ENCODE measurements around the gene CLDN22.
"Not testable (repeated sequence)": the region's sequence is repeated elsewhere in the genome, so short reads cannot be mapped to it uniquely, and the experiment has no call there.

The CLDN22 gene

GRCh38 chr4:183329244-183329643 lies 9.2 kb upstream of the CLDN22 start:
- Histone ChIP-seq H3K9me3 (ENCODE audit: insufficient read depth, low read depth, low read length) (peaks cover 15% of the 10 kb centered on the region), H3K4me1 (ENCODE audit: insufficient read depth, low read length) (no peaks in the 10 kb centered on the region), H3K4me3 (ENCODE audit: low read length) (no peak overlapping the region), H3K9ac (ENCODE audit: low read depth, low read length) (no peak overlapping the region), H3K27ac (ENCODE audit: low read length) (no peak overlapping the region), H3K36me3 (ENCODE audit: insufficient read depth, low read depth, low read length) (no peaks in the 10 kb centered on the region), H3K27me3 (ENCODE audit: insufficient read depth, low read length) (no peaks in the 10 kb centered on the region)

- H3K9ac ChIP-seq (ENCODE audit: low read depth, low read length), result no peak overlapping the region
- H3K4me1 ChIP-seq (ENCODE audit: insufficient read depth, low read length), result no peaks in the 10 kb centered on the region
- H3K27me3 ChIP-seq (ENCODE audit: insufficient read depth, low read length), result no peaks in the 10 kb centered on the region
- H3K36me3 ChIP-seq (ENCODE audit: insufficient read depth, low read depth, low read length), result no peaks in the 10 kb centered on the region
- peaks cover 15% of the 10 kb centered on the region for H3K9me3 ChIP-seq (ENCODE audit: insufficient read depth, low read depth, low read length)
- no peak overlapping the region for H3K27ac ChIP-seq (ENCODE audit: low read length)
- H3K4me3 ChIP-seq (ENCODE audit: low read length), result no peak overlapping the region
Measured at GRCh38 chr4:183328832-183329231, 8.8 kb upstream of the CLDN22 start.

DNA sequence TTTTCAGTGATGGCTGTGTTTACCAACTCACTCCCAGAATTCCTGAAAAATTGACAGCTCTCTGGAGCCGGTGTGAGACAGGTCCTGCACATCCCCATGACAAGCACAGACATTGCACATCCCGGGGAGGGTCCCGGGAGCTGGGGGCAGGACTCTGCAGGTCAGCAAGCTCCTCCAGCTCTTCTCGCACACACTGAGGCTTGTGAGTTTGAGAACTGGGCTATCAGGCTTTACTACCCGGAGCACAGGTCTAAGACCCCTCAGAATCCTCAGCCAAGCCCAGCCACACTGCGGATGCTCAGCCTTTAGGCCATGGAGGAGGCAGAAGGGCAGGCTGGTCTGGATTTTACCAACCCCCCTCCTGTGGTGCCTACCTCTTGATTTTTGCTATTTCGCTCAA lies 7.8 kb upstream of the CLDN22 start:
- Histone ChIP-seq H3K9ac (ENCODE audit: low read depth, low read length) (no peak overlapping the region), H3K27ac (ENCODE audit: low read length) (no peak overlapping the region), H3K36me3 (ENCODE audit: insufficient read depth, low read depth, low read length) (no peaks in the 10 kb centered on the region), H3K27me3 (ENCODE audit: insufficient read depth, low read length) (no peaks in the 10 kb centered on the region), H3K4me3 (ENCODE audit: low read length) (no peak overlapping the region), H3K9me3 (ENCODE audit: insufficient read depth, low read depth, low read length) (peaks cover 15% of the 10 kb centered on the region), H3K4me1 (ENCODE audit: insufficient read depth, low read length) (no peaks in the 10 kb centered on the region)

- Histone ChIP-seq H3K4me3 (ENCODE audit: low read length) (no peak overlapping the region), H3K27ac (ENCODE audit: low read length) (no peak overlapping the region), H3K27me3 (ENCODE audit: insufficient read depth, low read length) (no peaks in the 10 kb centered on the region), H3K9ac (ENCODE audit: low read depth, low read length) (no peak overlapping the region), H3K9me3 (ENCODE audit: insufficient read depth, low read depth, low read length) (peaks cover 15% of the 10 kb centered on the region), H3K4me1 (ENCODE audit: insufficient read depth, low read length) (no peaks in the 10 kb centered on the region), H3K36me3 (ENCODE audit: insufficient read depth, low read depth, low read length) (no peaks in the 10 kb centered on the region)
Measured at GRCh38 chr4:183326853-183327252, 6.8 kb upstream of the CLDN22 start.

GRCh38 chr4:183326387-183326786 lies 6.3 kb upstream of the CLDN22 start:
- not testable (repeated sequence) for H3K27ac ChIP-seq (ENCODE audit: low read length); H3K36me3 ChIP-seq (ENCODE audit: insufficient read depth, low read depth, low read length); H3K27me3 ChIP-seq (ENCODE audit: insufficient read depth, low read length); H3K4me1 ChIP-seq (ENCODE audit: insufficient read depth, low read length); H3K9ac ChIP-seq (ENCODE audit: low read depth, low read length); H3K4me3 ChIP-seq (ENCODE audit: low read length)
- H3K9me3 ChIP-seq (ENCODE audit: insufficient read depth, low read depth, low read length), result peaks cover 15% of the 10 kb centered on the region

DNA sequence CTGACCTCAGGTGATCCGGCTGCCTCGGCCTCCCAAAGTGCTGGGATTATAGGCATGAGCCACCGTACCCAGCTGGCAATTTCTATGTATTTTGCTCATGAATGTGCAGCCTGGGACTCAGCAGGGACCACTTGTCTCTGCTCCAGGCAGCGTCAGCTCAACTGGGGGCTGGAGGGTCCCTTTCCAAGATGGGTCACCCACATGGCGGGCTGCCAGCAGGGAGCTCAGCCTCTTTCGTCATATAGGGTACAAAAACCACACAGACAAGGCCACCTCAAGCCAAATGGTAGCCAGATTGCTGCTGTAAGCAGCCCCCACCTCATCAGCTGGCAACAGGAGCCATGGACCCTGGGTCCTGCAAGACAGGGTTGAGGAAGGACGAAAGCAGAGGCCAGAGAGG lies 4.5 kb upstream of the CLDN22 start:
- H3K27ac ChIP-seq (ENCODE audit: low read length), result no peak overlapping the region
- H3K36me3 ChIP-seq (ENCODE audit: insufficient read depth, low read depth, low read length), result no peaks in the 10 kb centered on the region
- no peaks in the 10 kb centered on the region for H3K4me1 ChIP-seq (ENCODE audit: insufficient read depth, low read length)
- H3K4me3 ChIP-seq (ENCODE audit: low read length), result no peak overlapping the region
- no peak overlapping the region for H3K9ac ChIP-seq (ENCODE audit: low read depth, low read length)
- H3K9me3 ChIP-seq (ENCODE audit: insufficient read depth, low read depth, low read length), result peaks cover 15% of the 10 kb centered on the region
- no peaks in the 10 kb centered on the region for H3K27me3 ChIP-seq (ENCODE audit: insufficient read depth, low read length)

- peaks cover 15% of the 10 kb centered on the region for H3K9me3 ChIP-seq (ENCODE audit: insufficient read depth, low read depth, low read length)
- not testable (repeated sequence) for H3K36me3 ChIP-seq (ENCODE audit: insufficient read depth, low read depth, low read length); H3K4me3 ChIP-seq (ENCODE audit: low read length); H3K4me1 ChIP-seq (ENCODE audit: insufficient read depth, low read length); H3K27me3 ChIP-seq (ENCODE audit: insufficient read depth, low read length); H3K9ac ChIP-seq (ENCODE audit: low read depth, low read length); H3K27ac ChIP-seq (ENCODE audit: low read length)
Measured at GRCh38 chr4:183324056-183324455, 4.0 kb upstream of the CLDN22 start.

DNA sequence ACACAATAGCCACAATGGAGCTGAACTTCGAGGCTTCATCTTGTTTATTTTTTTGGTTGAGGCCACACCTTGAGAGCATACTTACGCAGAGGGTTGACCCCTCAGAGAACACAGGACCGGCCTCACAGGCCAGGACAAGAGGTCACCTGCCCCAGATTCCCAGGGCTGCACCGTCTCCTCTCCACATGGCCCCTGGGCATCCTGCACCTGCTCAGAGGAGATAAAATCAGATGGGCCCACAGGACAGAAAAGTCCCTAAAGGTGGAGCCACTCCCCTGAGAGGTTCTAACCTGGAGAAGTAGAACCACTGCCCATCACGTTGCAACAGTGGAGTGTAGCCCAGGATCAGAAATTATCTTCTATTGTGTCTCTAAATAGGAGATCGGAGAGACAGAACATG lies 3.2 kb upstream of the CLDN22 start:
- H3K36me3 ChIP-seq (ENCODE audit: insufficient read depth, low read depth, low read length), result peaks cover 13% of the 10 kb centered on the region; the same call in 1 of the 2 replicates
- H3K4me3 ChIP-seq (ENCODE audit: low read length), result no peak overlapping the region
- H3K9ac ChIP-seq (ENCODE audit: low read depth, low read length), result no peak overlapping the region
- no peak overlapping the region for H3K27ac ChIP-seq (ENCODE audit: low read length)
- peaks cover 15% of the 10 kb centered on the region for H3K9me3 ChIP-seq (ENCODE audit: insufficient read depth, low read depth, low read length)
- no peaks in the 10 kb centered on the region for H3K4me1 ChIP-seq (ENCODE audit: insufficient read depth, low read length)
- no peaks in the 10 kb centered on the region for H3K27me3 ChIP-seq (ENCODE audit: insufficient read depth, low read length)

DNA sequence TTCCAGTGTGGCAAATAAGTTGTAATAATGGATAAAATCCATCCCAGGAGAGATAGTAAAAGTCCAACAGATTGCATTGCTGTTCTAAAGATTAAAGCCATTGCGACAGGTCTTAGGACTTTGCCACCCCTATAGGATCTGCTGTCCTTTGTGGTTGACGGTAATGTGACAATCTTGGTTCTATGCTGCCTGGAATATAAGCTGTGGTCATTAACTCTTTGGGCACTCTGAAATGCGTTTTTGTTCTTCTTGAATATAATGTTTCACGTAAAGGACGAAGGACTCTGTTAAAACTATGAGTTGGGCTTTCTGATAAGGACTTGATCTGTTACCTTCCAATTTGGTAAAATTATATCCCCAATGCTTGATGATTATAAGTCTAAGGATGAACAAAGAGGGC lies 2.2 kb upstream of the CLDN22 start, which contains the start of gene CLDN24:
CLDN24 (minus strand) TSS at position 101 of the 400 bp plus-strand sequence; CDS start at position 101, 0 bp downstream.
- H3K9ac ChIP-seq (ENCODE audit: low read depth, low read length), result no peak within 1 kb of the TSS
- H3K36me3 ChIP-seq (ENCODE audit: insufficient read depth, low read depth, low read length), result peaks cover 17% of the 10 kb centered on the region; the same call in 1 of the 2 replicates
- H3K27me3 ChIP-seq (ENCODE audit: insufficient read depth, low read length), result no peaks in the 10 kb centered on the region
- H3K4me3 ChIP-seq (ENCODE audit: low read length), result no peak within 1 kb of the TSS
- no peak within 1 kb of the TSS for H3K27ac ChIP-seq (ENCODE audit: low read length)
- H3K4me1 ChIP-seq (ENCODE audit: insufficient read depth, low read length), result no peaks in the 10 kb centered on the region
- peaks cover 15% of the 10 kb centered on the region for H3K9me3 ChIP-seq (ENCODE audit: insufficient read depth, low read depth, low read length)

GRCh38 chr4:183321516-183321915 lies 1.4 kb upstream of the CLDN22 start:
- Histone ChIP-seq H3K4me1 (ENCODE audit: insufficient read depth, low read length) (no peaks in the 10 kb centered on the region), H3K4me3 (ENCODE audit: low read length) (no peak overlapping the region), H3K27me3 (ENCODE audit: insufficient read depth, low read length) (no peaks in the 10 kb centered on the region), H3K27ac (ENCODE audit: low read length) (no peak overlapping the region), H3K9me3 (ENCODE audit: insufficient read depth, low read depth, low read length) (peaks cover 10% of the 10 kb centered on the region), H3K9ac (ENCODE audit: low read depth, low read length) (no peak overlapping the region), H3K36me3 (ENCODE audit: insufficient read depth, low read depth, low read length) (peaks cover 25% of the 10 kb centered on the region)

DNA sequence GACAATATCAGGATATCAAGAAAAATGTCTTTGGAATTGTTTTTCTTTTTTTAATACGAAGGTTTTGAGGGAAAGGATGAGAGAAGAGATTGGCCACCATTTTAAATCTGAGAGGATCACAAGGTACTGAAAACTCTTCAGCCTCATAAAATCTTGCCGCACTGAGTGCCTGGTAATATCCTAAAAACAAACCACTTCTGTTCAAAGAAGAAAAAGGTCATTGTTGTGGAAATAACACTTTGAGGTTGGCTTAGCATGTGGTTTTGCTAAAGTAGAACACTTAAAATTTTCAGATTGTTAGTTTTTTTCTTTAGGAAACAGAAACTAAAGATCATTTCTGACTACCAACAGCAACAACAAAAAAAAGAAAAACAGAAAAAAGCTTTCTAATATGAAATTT lies 1.0 kb upstream of the CLDN22 start:
- Histone ChIP-seq H3K36me3 (ENCODE audit: insufficient read depth, low read depth, low read length) (peaks cover 29% of the 10 kb centered on the region), H3K27me3 (ENCODE audit: insufficient read depth, low read length) (no peaks in the 10 kb centered on the region), H3K27ac (ENCODE audit: low read length) (no peak overlapping the region), H3K9ac (ENCODE audit: low read depth, low read length) (no peak overlapping the region), H3K4me1 (ENCODE audit: insufficient read depth, low read length) (no peaks in the 10 kb centered on the region), H3K9me3 (ENCODE audit: insufficient read depth, low read depth, low read length) (peaks cover 8% of the 10 kb centered on the region), H3K4me3 (ENCODE audit: low read length) (no peak overlapping the region)

- Histone ChIP-seq H3K27ac (ENCODE audit: low read length) (no peak overlapping the region), H3K9me3 (ENCODE audit: insufficient read depth, low read depth, low read length) (no peaks in the 10 kb centered on the region), H3K36me3 (ENCODE audit: insufficient read depth, low read depth, low read length) (peaks cover 53% of the 10 kb centered on the region), H3K27me3 (ENCODE audit: insufficient read depth, low read length) (no peaks in the 10 kb centered on the region), H3K9ac (ENCODE audit: low read depth, low read length) (no peak overlapping the region), H3K4me3 (ENCODE audit: low read length) (no peak overlapping the region), H3K4me1 (ENCODE audit: insufficient read depth, low read length) (no peaks in the 10 kb centered on the region)
Measured at GRCh38 chr4:183318656-183319055, 1.4 kb downstream of the CLDN22 start.

GRCh38 chr4:183314806-183315205 lies 5.3 kb downstream of the CLDN22 start:
- no peaks in the 10 kb centered on the region for H3K27me3 ChIP-seq (ENCODE audit: insufficient read depth, low read length)
- H3K4me1 ChIP-seq (ENCODE audit: insufficient read depth, low read length), result no peaks in the 10 kb centered on the region
- H3K9me3 ChIP-seq (ENCODE audit: insufficient read depth, low read depth, low read length), result no peaks in the 10 kb centered on the region
- no peak overlapping the region for H3K4me3 ChIP-seq (ENCODE audit: low read length)
- no peak overlapping the region for H3K9ac ChIP-seq (ENCODE audit: low read depth, low read length)
- H3K27ac ChIP-seq (ENCODE audit: low read length), result no peak overlapping the region
- peaks cover 73% of the 10 kb centered on the region for H3K36me3 ChIP-seq (ENCODE audit: insufficient read depth, low read depth, low read length)

Measured in iPS-20b (cell line).